GM18505 (cell line): ENCODE results near the gene ST3GAL2.

Source experiments
- ATAC-seq: cut with Tn5 transposase; IDR thresholded peaks from one replicate; pipeline ENCODE4 v1.9.1; 2021; ENCODE audit not compliant: unreplicated experiment
- POLR2A ChIP-seq: IDR thresholded peaks from 4 replicates; pipeline ENCODE4 v1.6.1; 2011; ENCODE audit warnings: borderline replicate concordance; ENCODE audit not compliant: insufficient read depth, insufficient read length; ENCODE audit errors: extremely low read depth

Gene ST3GAL2

DNA sequence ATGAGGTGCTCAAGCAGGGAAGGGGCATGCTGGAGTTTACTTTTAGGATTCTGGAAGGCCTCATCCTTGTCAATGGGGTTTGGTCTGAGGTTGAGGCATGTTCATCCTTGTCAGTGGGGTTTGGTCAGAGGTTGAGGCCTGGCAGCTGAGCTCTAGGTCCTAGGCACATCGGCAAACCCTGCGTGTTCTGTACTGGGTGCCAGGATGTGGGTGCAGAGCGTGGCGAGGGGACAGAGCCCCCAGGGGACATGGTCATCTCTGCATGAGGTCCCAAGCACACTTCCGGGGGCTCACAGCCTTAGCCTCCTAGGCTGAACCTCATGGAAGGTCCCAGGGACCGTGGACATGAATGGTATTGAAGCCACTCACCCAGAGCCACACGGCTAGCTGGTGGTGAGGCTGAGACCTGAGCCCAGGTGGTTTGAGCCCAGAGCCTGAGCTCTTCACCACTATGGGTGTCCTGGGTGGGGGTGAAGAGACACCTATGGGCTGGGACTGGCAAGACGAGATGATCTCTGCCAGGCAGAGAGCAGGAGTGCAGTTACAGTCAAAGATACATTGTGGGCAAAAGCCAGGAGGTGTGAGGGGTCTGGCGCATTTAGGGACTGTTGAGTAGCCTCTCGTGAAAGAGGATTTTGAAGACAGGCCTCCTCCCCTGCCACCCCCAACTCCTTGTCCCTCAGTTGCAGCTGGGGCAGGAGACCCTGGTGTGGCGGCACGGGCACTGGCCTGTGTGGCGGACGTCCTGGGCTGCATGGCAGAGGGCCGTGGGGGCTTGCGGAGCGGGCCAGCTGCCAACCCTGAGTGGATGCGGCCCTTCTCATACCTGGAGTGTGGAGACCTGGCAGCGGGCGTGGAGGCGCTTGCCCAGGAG is 34.8 kb upstream of the ST3GAL2 start:
- ATAC-seq = no peak
- no peak for TF ChIP-seq POLR2A

DNA sequence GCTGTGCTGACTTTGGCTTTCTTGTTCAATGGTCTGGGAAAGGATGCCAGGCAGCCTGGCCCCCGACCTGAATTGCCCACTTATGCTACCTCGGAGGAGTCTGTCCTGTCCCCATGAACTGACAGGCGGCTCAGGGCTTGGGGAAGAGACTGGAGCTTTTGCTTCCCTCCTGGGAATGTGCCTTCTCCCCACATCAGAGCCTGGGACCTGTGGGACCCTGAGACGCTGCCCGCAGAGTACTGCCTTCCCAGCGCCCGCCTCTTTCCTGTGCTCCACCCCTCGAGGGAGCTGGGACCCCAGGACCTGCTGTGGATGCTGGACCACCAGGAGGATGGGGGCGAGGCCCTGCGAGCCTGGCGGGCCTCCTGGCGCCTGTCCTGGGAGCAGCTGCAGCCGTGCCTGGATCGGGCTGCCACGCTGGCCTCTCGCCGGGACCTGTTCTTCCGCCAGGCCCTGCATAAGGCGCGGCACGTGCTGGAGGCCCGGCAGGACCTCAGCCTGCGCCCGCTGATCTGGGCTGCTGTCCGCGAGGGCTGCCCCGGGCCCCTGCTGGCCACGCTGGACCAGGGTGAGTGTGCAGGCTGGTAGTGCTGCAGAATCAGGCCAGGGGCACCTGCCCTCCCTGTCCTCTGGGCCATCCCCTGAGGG is 34.0 kb upstream of the ST3GAL2 start:
- TF ChIP-seq POLR2A = no peak
- ATAC-seq = no peak

DNA sequence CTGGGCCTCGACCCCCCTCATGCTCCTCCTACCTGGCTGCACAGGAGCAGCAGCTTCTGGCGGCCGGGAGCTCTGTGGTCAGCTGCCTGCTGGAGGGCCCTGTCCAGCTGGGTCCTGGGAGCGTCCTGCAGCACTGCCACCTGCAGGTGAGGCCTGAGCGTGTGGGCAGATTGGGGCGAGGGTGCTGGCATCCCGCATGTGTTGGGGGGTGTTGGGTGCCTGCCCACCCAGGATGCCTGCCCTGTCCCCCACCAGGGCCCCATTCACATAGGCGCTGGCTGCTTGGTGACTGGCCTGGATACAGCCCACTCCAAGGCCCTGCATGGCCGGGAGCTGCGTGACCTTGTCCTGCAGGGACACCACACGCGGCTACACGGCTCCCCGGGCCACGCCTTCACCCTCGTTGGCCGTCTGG is 32.0 kb upstream of the ST3GAL2 start:
- no peak for TF ChIP-seq POLR2A
- ATAC-seq = no peak

DNA sequence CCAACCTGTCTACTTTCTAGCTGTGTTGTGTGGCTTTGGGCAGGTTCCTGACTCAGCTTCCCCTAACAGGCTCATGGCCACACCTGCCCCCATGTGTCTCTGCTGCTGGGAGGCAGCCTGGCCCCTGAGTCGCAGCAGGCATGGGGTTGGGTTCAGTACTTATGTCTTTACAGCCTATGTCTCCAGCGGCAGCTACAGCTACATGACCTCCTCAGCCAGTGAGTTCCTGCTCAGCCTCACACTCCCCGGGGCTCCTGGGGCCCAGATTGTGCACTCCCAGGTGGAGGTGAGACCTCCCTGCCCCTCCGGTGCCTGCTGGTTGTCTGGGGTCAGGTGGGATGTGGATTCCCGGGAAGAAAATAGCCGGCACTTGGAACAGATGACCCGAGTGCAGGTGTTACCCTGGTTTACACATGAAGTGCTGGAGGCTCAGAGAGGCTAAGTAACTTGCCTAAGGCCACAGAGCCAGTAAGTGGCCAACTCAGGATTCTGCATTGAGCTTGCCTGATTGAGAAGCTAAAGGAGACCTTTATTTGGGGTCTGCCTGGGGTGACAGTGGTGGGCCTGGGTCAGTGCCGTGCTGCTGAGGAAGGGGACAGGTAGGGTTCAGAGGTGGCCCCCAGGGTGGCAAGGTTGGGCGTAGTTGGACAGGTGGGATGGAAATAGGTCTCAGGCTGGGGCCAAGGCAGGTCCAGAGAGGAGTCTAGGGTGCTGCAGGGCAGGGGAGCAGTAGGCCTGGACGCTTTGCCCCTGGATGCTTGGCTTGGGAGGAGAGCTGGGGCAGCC is 31.4 kb upstream of the ST3GAL2 start:
- TF ChIP-seq POLR2A = no peak

DNA sequence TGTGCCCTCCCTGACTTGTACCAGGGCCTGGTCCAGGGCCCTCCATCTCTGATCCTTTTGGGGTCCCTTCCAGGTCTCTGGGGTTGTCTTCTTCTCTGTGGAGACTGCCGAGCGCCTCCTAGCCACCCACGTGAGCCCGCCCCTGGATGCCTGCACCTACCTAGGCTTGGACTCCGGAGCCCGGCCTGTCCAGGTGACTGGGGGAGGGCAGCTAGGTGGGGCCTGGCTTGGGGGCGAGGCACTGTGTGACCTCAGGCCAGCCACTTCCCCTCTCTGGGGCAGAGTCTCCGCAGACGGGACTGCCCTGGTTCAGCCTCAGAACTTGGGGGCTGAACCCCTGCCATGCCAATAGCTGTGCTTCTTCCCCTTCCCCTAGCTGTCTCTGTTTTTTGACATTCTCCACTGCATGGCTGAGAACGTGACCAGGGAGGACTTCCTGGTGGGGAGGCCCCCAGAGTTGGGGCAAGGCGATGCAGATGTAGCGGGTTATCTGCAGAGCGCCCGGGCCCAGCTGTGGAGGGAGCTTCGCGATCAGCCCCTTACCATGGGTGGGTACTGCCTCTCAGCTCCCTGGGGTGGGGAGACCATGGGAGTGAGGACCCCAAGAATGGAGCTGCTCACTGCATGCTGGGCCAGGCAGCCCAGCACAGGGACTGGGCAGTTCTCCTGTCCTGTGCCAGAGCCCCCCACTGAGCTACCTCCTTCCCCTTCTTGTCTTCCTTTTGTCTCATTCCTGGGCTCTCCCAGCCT is 30.1 kb upstream of the ST3GAL2 start:
- no peak for TF ChIP-seq POLR2A
- no peak for ATAC-seq

More for the DNA sequence above, 31.4 kb upstream of the ST3GAL2 start:
- ATAC-seq = no peak

DNA sequence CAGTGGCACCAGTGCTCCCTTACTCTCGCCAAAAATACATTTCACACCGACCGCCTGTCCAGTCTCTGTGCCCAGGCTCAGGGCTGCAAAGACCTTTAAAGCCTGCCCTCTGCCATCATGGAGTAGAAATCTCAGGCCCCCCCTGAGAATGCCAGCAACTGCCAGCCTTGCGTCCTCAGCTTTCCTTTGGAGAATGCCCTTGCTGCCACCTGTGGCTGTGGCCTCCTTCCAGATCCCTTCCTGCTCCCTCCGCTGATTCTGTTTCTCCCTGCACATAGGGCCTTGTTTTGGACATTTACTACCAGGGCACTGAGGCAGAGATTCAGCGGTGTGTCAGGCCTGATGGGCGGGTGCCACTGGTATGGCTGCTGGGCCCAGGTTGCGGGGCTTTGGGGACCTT is 28.7 kb upstream of the ST3GAL2 start:
- no peak for TF ChIP-seq POLR2A
- ATAC-seq = no peak

DNA sequence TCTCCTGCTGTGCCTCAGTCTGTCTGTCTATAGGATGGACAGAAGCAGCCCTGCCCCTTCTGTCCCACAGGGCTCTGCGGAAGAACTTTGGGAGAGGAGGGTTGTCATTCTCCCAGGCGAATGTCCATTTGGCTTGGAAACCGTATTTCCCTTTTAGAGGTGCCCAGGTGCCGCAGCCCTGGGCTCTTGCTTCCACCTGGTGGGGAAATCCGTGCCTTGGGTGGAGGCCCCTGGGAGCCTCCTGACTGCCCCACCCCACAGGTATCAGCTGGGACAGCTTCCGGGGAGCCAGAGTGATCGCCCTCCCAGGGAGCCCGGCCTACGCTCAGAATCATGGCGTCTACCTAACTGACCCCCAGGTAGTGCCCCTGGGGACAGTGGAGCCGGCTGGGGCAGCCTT is 28.2 kb upstream of the ST3GAL2 start:
- no peak for TF ChIP-seq POLR2A
- ATAC-seq = no peak

DNA sequence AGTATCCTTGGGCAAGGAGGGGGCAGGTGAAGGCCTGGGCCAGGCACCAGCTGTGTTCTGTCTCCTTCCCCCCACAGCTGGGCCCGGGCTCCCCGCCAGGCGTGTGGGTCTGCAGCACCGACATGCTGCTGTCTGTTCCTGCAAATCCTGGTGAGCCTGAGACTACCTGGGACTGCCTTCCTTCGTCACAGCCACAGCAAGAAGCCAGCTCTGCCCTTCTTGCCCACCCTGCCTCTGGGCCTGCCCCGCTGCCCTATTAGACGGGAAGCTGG is 27.8 kb upstream of the ST3GAL2 start:
- no peak for ATAC-seq
- no peak for TF ChIP-seq POLR2A

DNA sequence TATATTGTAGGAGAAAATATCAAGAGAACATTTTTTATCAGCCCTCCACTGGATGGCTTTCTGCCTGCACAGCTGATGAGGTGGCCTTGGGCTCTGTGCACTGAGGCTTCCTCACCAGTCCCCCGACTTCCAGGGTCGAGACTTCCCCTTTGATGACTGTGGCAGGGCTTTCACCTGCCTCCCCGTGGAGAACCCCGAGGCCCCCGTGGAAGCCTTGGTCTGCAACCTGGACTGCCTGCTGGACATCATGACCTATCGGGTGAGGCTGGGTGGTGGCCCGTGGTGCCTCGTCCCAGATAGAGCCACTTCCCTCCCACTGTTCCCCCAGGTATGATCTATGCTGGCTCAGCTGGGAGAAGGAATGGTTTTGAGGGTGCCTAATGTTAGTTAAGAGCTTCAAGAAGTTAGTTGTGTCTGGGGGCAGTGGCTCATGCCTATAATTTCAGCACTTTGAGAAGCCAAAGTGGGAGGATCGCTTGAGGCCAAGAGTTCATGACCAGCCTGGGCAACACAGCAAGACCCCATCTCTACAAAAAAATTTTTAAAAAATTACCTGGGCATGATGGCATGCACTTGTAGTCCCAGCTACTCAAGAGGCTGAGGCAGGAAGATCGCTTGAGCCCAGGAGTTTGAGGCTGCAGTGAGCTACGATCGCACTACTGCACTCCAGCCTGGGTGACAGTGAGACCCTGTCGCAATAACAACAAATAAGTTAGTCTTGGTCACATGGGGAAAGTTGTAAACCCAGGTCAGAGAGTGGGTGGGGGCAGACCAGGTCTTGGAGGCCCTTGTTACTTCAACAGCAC is 27.3 kb upstream of the ST3GAL2 start:
- TF ChIP-seq POLR2A = no peak
- ATAC-seq = no peak

DNA sequence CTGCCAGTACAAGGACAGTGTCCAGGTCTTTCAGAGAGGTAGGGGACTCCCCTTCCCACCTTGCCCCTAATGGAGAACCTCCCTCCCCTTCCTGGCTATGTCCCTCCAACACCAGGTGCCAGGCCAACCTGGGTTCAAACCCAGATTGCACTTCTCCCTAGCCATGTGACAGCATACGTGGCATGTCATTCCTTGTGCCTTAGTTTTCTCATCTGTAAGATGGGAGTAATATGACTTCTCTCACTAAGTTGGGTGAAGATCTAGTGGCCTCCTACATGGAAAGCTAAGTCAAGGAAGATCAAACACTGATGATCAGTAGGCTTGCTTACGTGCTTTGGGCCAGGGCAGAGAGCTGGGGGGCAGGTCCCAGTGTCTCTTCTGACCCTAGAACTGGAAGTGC is 24.3 kb upstream of the ST3GAL2 start:
- no peak for TF ChIP-seq POLR2A
- no peak for ATAC-seq

DNA sequence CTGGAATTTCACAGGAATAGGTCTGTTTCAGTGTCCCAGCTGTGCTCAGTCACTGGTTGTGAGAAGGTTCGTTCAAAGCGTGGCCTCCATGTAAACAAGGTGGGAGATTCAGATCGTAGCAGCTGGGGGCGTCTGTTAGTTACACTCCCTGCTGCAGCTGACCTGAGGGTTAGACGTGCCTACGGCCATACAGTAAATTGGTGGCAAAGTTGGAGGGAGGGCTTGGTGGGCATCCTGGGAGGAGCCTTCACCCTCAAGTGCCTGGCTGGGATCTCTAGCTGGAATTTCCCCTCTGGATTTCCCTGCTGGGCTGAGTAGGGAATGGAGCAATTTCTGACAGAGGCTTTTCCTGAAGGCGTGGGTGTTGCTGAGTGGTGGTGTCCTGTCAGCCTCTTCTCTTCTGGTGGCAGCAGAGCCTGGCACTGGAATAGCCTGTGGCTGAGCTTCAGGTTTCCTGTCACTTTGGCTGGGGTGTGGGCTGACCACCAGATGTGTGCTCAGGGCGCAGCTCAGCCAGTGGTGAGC is 21.9 kb upstream of the ST3GAL2 start:
- no peak for TF ChIP-seq POLR2A
- no peak for ATAC-seq
